NCI-H1048 (cell line): ENCODE measurements around the gene TBL1XR1.
"Not testable (repeated sequence)": the region's sequence is repeated elsewhere in the genome, so short reads cannot be mapped to it uniquely, and the experiment has no call there.

Source experiments
- DNase-seq: peaks from one replicate; lab custom pipeline; 2025; lab: John Stamatoyannopoulos, UW

TBL1XR1 gene

GRCh38 chr3:177141471-177141870 lies 55.8 kb downstream of the TBL1XR1 start:
- no peak for DNase-seq

- DNase-seq = not testable (repeated sequence)
Observed at GRCh38 chr3:177139220-177139619, 58.1 kb downstream of the TBL1XR1 start.

GRCh38 chr3:177137774-177138705 lies 59.2 kb downstream of the TBL1XR1 start:
- no peak for DNase-seq

GRCh38 chr3:177136741-177137140 lies 60.5 kb downstream of the TBL1XR1 start:
- no peak for DNase-seq

GRCh38 chr3:177135841-177136492 lies 61.3 kb downstream of the TBL1XR1 start:
- no peak for DNase-seq

GRCh38 chr3:177134816-177135210 lies 62.5 kb downstream of the TBL1XR1 start:
- DNase-seq = no peak

GRCh38 chr3:177133860-177134815 lies 63.1 kb downstream of the TBL1XR1 start:
- DNase-seq = no peak

- DNase-seq = no peak
Observed at GRCh38 chr3:177131927-177132636, 65.2 kb downstream of the TBL1XR1 start.

GRCh38 chr3:177127008-177127407 lies 70.3 kb downstream of the TBL1XR1 start:
- no peak for DNase-seq

GRCh38 chr3:177126015-177126773 lies 71.1 kb downstream of the TBL1XR1 start:
- DNase-seq = no peak

- DNase-seq = no peak
Observed at GRCh38 chr3:177124882-177125281, 72.4 kb downstream of the TBL1XR1 start.

- DNase-seq = no peak
Observed at GRCh38 chr3:177123822-177124221, 73.5 kb downstream of the TBL1XR1 start.

- no peak for DNase-seq
Observed at GRCh38 chr3:177122183-177122856, 75.0 kb downstream of the TBL1XR1 start.

GRCh38 chr3:177119829-177120228 lies 77.5 kb downstream of the TBL1XR1 start:
- DNase-seq = no peak

GRCh38 chr3:177114253-177114652 lies 83.0 kb downstream of the TBL1XR1 start:
- DNase-seq = no peak

GRCh38 chr3:177111541-177111949 lies 85.7 kb downstream of the TBL1XR1 start:
- no peak for DNase-seq

GRCh38 chr3:177110895-177111294 lies 86.4 kb downstream of the TBL1XR1 start:
- DNase-seq = no peak

- no peak for DNase-seq
Observed at GRCh38 chr3:177110386-177110785, 86.9 kb downstream of the TBL1XR1 start.

- DNase-seq = no peak
Observed at GRCh38 chr3:177109688-177110330, 87.5 kb downstream of the TBL1XR1 start.

- DNase-seq = no peak
Observed at GRCh38 chr3:177108648-177109047, 88.6 kb downstream of the TBL1XR1 start.
